ENCODE measurements around the gene FAHD2B. TPM values are rescaled to one million over a fixed set of nuclear protein-coding genes. Genes with fewer than 3 reads are reported as not detected.
"Not testable (repeated sequence)": the region's sequence is repeated elsewhere in the genome, so short reads cannot be mapped to it uniquely, and the experiment has no call there.

The FAHD2B gene
- total and polyA plus RNA-seq, 2 of the 4 experiments (the other 2 are of a cell fraction): 5.7 to 7.9 TPM

- H3K27ac ChIP-seq (ENCODE audit: insufficient read depth, low read length); CTCF ChIA-PET; H4K91ac ChIP-seq (ENCODE audit: insufficient read depth, low read depth, low read length); H2AK9ac ChIP-seq (replicated peaks; ENCODE audit: low read depth, low read length, poor library complexity); H3K14ac ChIP-seq (replicated peaks; ENCODE audit: low read depth, low read length); H2BK15ac ChIP-seq (ENCODE audit: low read depth, low read length); H3K4me1 ChIP-seq (ENCODE audit: control insufficient read depth, insufficient read depth, low read length); dilution Hi-C loops (cut with HindIII; ENCODE audit: low sequenced_read_pairs, unreplicated experiment); H3K36me3 ChIP-seq (ENCODE audit: control insufficient read depth, insufficient read depth, low read length); intact Hi-C loops (cut with micrococcal nuclease); H2BK20ac ChIP-seq (ENCODE audit: low read depth, low read length); H3K4me2 ChIP-seq (ENCODE audit: low read depth, low read length); H3K79me1 ChIP-seq (ENCODE audit: low read depth in 1 of 2, low read length in 2 of 2); H3K18ac ChIP-seq (ENCODE audit: low read depth, low read length); H4K5ac ChIP-seq (ENCODE audit: low read depth, low read length); H2BK5ac ChIP-seq (ENCODE audit: low read depth, low read length, poor library complexity, severe bottlenecking); H3K56ac ChIP-seq (ENCODE audit: extremely low read depth, insufficient read depth, low read length); ATAC-seq (ENCODE audit: low read depth); H3K9ac ChIP-seq (ENCODE audit: low read depth, low read length); H3K9me3 ChIP-seq (ENCODE audit: control insufficient read depth, insufficient read depth, low read length); H2AK5ac ChIP-seq (ENCODE audit: low read depth, low read length); DNase-seq; H2AFZ ChIP-seq (replicated peaks; ENCODE audit: low read length, poor library complexity); BruUV-seq (replicated peaks); H4K20me1 ChIP-seq (ENCODE audit: insufficient read depth, low read length); H4K8ac ChIP-seq (ENCODE audit: low read depth in 2 of 2, low read length in 2 of 2); H3K9me1 ChIP-seq (ENCODE audit: insufficient read depth, low read length); H2BK120ac ChIP-seq (ENCODE audit: low read depth, low read length); H3K4me3 ChIP-seq (ENCODE audit: insufficient read depth, low read depth, low read length); H3K27me3 ChIP-seq (ENCODE audit: control insufficient read depth, insufficient read depth, low read length); POLR2A ChIA-PET (ENCODE audit: unreplicated experiment); H3K4ac ChIP-seq (ENCODE audit: low read depth, low read length); H3K23ac ChIP-seq (ENCODE audit: low read depth, low read length): not testable (repeated sequence)
- WGBS, 2 experiments (ENCODE audit: extremely low coverage in 2 of 2, insufficient read length in 1 of 2): no CpG with 5 or more reads among the region's 2 CpGs
- in situ Hi-C loops (cut with MboI; ENCODE audit: low sequenced_read_pairs): loop anchor here (25.0 kb wide), 2 partner anchors 95 to 245 kb away; partner anchors contain the start of genes ANKRD39 and SEMA4C
These were observed 12.2 kb upstream of the FAHD2B start for GRCh38 chr2:97106878-97107277.

GRCh38 chr2:97098786-97099372 is 4.2 kb upstream of the FAHD2B start:
- H3K9me1 ChIP-seq (ENCODE audit: insufficient read depth, low read length); H3K9me3 ChIP-seq (ENCODE audit: control insufficient read depth, insufficient read depth, low read length); H3K27ac ChIP-seq (ENCODE audit: insufficient read depth, low read length); H3K56ac ChIP-seq (ENCODE audit: extremely low read depth, insufficient read depth, low read length); BruUV-seq (replicated peaks); CTCF ChIA-PET; H4K20me1 ChIP-seq (ENCODE audit: insufficient read depth, low read length); H4K91ac ChIP-seq (ENCODE audit: insufficient read depth, low read depth, low read length); H3K9ac ChIP-seq (ENCODE audit: low read depth, low read length); H3K36me3 ChIP-seq (ENCODE audit: control insufficient read depth, insufficient read depth, low read length); H3K18ac ChIP-seq (ENCODE audit: low read depth, low read length); H4K5ac ChIP-seq (ENCODE audit: low read depth, low read length); H2BK20ac ChIP-seq (ENCODE audit: low read depth, low read length); H2BK120ac ChIP-seq (ENCODE audit: low read depth, low read length); H2AK5ac ChIP-seq (ENCODE audit: low read depth, low read length); H2BK15ac ChIP-seq (ENCODE audit: low read depth, low read length); H3K4me1 ChIP-seq (ENCODE audit: control insufficient read depth, insufficient read depth, low read length); H2AK9ac ChIP-seq (replicated peaks; ENCODE audit: low read depth, low read length, poor library complexity); H3K27me3 ChIP-seq (ENCODE audit: control insufficient read depth, insufficient read depth, low read length); H3K14ac ChIP-seq (replicated peaks; ENCODE audit: low read depth, low read length); H2BK5ac ChIP-seq (ENCODE audit: low read depth, low read length, poor library complexity, severe bottlenecking); H3K4ac ChIP-seq (ENCODE audit: low read depth, low read length); DNase-seq; H2AFZ ChIP-seq (replicated peaks; ENCODE audit: low read length, poor library complexity); ATAC-seq (ENCODE audit: low read depth); H4K8ac ChIP-seq (ENCODE audit: low read depth in 2 of 2, low read length in 2 of 2); dilution Hi-C loops (cut with HindIII; ENCODE audit: low sequenced_read_pairs, unreplicated experiment); POLR2A ChIA-PET (ENCODE audit: unreplicated experiment); H3K23ac ChIP-seq (ENCODE audit: low read depth, low read length); H3K79me1 ChIP-seq (ENCODE audit: low read depth in 1 of 2, low read length in 2 of 2); H3K4me3 ChIP-seq (ENCODE audit: insufficient read depth, low read depth, low read length); in situ Hi-C loops (cut with MboI; ENCODE audit: low sequenced_read_pairs); H3K4me2 ChIP-seq (ENCODE audit: low read depth, low read length); intact Hi-C loops (cut with micrococcal nuclease): not testable (repeated sequence)
- no CpG with 5 or more reads among the region's 3 CpGs for WGBS, 2 experiments (ENCODE audit: extremely low coverage in 2 of 2, insufficient read length in 1 of 2)
